HG03354 (cell line): ENCODE measurements around the gene SRGAP2B.
"Not testable (repeated sequence)": the region's sequence is repeated elsewhere in the genome, so short reads cannot be mapped to it uniquely, and the experiment has no call there.

Experiments
- ATAC-seq: cut with Tn5 transposase; IDR thresholded peaks from one replicate; pipeline ENCODE4 v1.9.1; 2021; ENCODE audit warnings: mild to moderate bottlenecking; ENCODE audit not compliant: unreplicated experiment, poor library complexity, severe bottlenecking

SRGAP2B gene

GRCh38 chr1:144963571-144963970 lies 131.6 kb downstream of the SRGAP2B start:
- ATAC-seq: not testable (repeated sequence)

DNA sequence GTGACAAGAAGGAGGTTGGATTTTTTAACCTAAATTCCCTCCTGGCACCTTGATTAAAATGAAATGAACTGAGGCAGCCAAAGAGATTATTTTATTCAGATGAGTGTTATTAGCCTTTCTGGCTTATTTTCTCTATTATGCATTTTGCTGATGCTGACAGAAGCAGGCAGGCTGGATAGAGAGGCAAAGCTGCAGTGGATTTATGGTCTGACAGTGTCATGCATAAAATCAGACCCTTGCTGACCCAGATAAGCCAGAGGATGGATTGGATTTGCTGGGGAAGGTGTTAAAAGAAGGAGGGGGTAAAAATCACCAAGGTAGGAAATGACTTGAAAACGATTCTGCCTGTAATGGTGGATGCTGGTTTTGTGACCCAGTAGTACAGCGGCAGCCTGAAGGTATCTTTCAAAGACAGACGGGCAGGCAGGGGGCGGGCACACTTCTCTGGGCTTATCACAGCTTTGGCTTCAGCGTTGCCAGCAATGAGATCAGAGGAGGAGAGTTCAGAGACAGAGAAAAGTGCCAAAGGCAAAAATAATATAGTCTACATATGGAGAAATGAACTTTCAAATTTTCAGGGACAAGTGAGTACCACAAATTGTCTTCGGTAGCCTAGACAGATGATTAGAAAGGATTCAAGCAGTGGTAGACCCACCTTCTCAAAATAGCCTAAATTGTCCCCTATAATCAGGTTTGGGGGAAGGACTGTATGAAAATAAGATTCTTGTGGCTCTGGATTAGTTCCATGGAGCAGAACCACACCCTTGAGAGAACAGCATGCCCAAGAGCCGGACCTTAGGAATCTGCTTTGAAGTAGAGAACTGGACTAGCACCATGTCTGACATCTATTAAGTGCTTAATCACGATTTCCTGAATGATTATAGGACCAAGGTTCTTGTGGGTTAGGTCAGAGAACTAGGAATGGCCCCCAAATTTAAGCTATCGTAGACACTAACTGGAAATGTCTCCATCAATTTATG lies 133.2 kb downstream of the SRGAP2B start:
- not testable (repeated sequence) for ATAC-seq

GRCh38 chr1:144960929-144961488 lies 134.1 kb downstream of the SRGAP2B start:
- not testable (repeated sequence) for ATAC-seq

DNA sequence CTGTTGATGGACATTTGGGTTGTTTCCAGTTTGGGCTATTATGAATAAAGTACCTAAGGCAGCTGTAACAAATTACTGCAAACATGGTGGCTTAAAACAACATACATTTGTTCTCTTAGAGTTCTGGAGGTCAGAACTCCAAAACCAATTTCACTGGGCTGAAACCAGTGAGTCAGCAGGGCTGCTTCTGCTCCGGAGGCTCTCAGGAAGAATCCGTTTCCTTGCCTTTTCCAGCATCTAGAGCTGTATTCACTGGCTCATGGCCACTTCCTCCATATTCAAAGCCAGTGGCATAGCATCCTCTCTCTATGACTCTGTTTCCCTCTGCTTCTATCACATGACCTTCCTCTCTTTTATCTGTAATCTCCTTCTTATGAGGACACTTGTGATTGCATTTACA lies 146.7 kb downstream of the SRGAP2B start:
- not testable (repeated sequence) for ATAC-seq

DNA sequence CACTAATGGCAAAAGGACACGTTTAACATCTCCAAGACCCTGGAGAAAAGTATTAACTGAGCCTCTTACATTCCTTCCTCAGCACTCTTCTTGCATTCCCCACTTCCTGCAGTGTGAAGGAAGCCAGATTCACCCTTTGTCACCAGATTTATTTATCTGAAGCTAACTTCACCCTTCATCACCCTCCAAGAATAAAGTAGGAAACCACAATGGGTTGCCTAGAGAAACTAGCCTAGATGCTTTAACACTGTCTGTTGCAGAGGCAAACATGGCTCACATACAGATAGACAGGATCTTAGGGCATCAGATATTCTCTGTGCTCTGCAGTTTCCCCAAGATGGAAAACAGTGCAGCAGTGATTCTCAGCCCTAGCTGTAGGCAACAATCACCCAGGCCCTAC lies 147.6 kb downstream of the SRGAP2B start:
- not testable (repeated sequence) for ATAC-seq

- not testable (repeated sequence) for ATAC-seq
Observed at GRCh38 chr1:144946525-144947480, 148.3 kb downstream of the SRGAP2B start.

DNA sequence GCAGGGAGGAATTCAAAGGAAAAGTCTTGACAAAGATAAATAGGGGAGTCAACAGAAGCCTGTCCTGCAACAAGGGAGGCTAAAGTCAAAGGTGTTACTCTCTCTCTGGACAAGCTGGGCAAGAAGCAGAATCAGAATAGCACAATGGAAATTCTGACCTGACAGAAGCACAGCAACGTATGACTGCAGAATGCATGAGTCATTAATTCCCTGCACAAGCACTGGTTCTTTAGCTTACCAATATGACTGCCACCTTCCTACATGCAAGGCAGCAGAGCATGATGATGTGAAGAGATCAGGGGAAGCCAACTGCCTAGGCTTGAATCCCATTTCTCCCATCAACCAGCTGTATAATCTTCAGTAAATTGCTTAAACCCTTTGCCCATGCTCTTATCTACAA lies 153.4 kb downstream of the SRGAP2B start:
- ATAC-seq: peak; percentile 65

DNA sequence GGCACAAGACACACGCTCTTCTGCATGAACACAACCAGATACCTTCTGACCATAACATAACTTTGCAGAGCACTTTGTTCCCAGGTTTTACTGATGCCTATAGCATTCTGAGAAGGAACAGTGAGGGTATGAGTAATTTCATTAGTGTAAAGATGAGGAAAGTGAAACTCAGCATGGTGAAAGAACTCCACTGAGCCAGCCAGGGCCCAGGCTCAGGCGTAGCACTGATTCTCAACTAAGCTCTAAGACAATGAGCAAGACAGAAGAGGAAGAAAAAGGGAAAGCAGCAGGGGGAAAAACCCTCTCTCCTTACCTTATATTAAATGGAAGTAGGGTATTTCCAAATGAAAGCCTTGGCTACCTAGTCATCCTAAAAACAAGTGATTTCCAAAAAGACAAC lies 155.1 kb downstream of the SRGAP2B start:
- not testable (repeated sequence) for ATAC-seq

DNA sequence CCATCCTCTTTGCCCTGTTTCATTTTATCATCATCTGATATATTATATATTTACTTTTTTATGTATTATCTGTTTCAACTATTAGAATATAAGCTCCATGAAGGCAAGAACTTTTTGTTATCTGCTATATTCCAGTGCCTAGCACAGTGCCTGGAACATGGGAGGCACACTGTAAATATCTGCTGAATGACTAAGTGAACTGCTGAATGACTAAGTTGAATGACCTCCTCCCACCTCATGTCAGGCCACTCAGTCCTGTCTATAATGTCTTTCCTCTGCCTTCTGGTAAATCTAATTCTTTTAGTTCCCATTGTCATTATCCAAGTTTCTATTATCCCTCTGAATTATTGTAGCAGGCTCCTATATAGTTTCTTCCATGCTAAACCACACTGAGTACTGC lies 156.5 kb downstream of the SRGAP2B start:
- ATAC-seq: not testable (repeated sequence)

- not testable (repeated sequence) for ATAC-seq
Observed at GRCh38 chr1:144936186-144936732, 158.9 kb downstream of the SRGAP2B start.

DNA sequence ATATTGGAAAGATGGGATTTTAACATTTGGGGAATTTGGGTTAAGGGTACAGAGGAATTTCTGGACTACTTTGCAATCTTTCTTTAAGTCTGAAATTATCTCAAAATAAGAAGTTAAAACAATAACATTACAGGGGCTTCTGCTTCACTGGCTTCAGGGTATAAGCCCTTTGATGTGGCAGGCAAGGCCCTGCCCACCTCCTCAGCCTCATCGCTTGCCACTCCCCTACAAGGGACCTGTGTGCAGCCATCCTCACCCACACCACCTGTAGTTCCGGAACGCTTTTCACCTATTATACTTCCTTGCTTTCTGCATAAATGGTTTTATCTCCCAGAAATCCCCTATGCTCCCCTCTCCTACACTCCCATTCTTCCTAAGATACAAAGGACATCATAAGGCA lies 159.8 kb downstream of the SRGAP2B start:
- not testable (repeated sequence) for ATAC-seq

GRCh38 chr1:144933014-144933413 lies 162.1 kb downstream of the SRGAP2B start:
- ATAC-seq: not testable (repeated sequence)

- not testable (repeated sequence) for ATAC-seq
Observed at GRCh38 chr1:144932153-144932552, 163.0 kb downstream of the SRGAP2B start.

DNA sequence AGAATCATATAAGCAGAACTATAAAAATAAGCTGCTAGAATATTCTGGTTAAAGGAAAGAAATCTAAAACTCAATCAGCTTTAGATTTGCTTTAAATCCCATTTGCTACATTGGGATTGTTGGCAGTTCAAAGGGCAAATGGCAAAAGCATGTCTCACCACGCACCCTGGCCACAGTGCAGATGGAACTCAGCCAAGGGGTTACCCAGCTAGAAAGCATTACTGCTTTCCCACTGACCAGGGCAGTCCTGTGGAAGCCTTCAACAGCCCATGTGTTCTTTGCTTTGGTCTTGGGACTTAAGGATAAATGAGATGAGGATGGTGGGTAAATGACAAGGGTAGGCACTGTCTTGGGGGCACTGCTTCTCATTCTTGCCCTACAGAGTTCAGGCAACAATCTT lies 163.6 kb downstream of the SRGAP2B start:
- ATAC-seq: not testable (repeated sequence)

GRCh38 chr1:144930085-144930777 lies 164.9 kb downstream of the SRGAP2B start:
- ATAC-seq: not testable (repeated sequence)

DNA sequence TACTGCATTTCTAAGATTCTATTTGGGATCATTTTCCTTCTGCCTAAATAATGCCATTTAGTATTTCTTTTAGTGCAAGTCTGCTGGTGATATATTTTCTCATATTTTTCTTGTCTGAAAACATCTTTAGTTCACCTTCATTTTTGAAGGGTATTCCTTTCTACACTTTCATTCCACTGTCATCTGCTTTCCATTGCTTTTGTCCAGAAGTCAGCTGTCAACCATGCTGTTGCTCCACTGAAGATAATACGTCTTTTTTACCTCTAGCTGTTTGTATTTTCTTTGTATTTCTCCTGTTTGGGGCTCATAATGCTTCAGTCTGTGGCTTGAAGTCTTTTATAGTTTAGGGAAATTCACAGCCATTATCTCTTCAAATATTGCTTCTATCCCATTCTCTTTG lies 167.8 kb downstream of the SRGAP2B start:
- ATAC-seq: not testable (repeated sequence)

- ATAC-seq: not testable (repeated sequence)
Observed at GRCh38 chr1:144923640-144924039, 171.5 kb downstream of the SRGAP2B start.

GRCh38 chr1:144922785-144923184 lies 172.3 kb downstream of the SRGAP2B start:
- not testable (repeated sequence) for ATAC-seq

DNA sequence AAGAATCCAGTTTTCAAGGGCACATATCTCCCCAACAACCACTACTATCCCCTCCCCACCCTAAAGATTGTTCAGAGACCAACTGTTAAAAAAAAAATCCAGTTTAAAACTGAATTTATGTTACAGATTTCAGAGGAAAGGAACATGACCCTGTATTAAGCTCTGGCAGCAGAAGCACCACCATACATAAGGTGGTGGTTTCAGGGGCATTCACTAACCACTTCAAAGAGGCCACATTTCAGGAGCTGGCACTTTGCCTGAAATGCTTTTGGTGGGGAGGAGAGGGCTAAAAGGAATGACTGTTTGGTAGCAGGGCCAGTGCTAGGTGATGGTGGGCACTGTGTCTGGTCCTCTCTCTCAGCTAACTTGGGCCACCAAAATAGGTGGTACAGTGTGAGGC lies 176.0 kb downstream of the SRGAP2B start:
- ATAC-seq: not testable (repeated sequence)
